ENCODE measurements around the gene KCNH3. TPM values are rescaled to one million over a fixed set of nuclear protein-coding genes. Genes with fewer than 3 reads are reported as not detected.

The KCNH3 gene
- total RNA-seq, 1 experiment from 2014 or later = 0.26 TPM

DNA sequence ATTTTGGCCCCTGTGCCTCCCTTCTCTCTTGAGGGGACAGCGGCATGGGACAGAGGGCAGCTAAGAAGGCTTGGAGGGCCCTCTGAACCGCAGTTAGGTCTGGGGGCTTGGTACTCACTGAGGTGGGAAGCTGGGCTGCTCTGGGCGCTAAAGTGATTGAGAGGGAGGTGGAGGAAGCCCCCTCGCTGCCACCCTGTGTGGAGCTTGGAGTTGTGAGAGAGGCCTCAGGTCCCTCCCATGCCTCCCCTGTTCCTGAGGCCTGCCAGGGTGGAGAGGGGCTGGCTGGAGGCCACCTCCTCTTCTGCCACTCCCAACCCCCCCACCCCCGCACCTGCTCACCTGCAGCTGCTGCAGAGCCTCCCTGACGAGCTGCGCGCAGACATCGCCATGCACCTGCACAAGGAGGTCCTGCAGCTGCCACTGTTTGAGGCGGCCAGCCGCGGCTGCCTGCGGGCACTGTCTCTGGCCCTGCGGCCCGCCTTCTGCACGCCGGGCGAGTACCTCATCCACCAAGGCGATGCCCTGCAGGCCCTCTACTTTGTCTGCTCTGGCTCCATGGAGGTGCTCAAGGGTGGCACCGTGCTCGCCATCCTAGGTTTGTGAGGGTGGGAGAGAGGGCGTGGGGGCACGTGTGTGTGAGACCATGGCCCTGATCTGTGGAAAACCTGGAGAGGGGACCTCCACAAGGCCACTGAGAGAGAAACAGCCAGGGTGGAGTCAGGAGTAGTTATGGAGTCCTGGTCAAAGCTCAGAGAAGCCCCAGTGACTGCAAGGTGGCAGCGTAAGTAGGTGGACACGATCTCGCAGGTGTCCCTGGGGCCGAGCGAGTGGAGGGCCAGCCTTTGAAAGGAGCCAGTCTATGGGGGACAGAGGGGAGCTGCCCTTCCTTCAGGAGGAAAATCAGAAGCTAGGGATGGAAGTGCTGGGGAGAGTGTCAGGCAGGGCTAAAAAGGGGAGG lies 11.2 kb downstream of the KCNH3 start:
- H3K27ac ChIP-seq (ENCODE audit: insufficient read length, low read depth, low read length) = no peak overlapping the region

More for the DNA sequence above, 11.2 kb downstream of the KCNH3 start:
- Histone ChIP-seq H4K91ac (ENCODE audit: insufficient read length, low read depth, low read length) (no peak overlapping the region), H2BK12ac (ENCODE audit: insufficient read length, low read depth, low read length) (no peak overlapping the region), H2BK120ac (ENCODE audit: low read depth, low read length, poor library complexity, severe bottlenecking) (no peak overlapping the region), H2BK20ac (ENCODE audit: low read depth, low read length, poor library complexity, severe bottlenecking) (no peak overlapping the region), H3K4ac (ENCODE audit: low read depth, low read length) (no peak overlapping the region), H4K20me1 (ENCODE audit: control insufficient read depth, insufficient read depth, insufficient read length) (no peaks in the 10 kb centered on the region), H2AFZ (ENCODE audit: low read length) (no peak overlapping the region), H3K79me1 (ENCODE audit: insufficient read depth, low read depth, low read length, poor library complexity, severe bottlenecking) (no peaks in the 10 kb centered on the region), H3K23ac (ENCODE audit: insufficient read length, low read depth, low read length) (no peak overlapping the region), H3K27me3 (ENCODE audit: insufficient read depth, low read length) (peaks cover 5% of the 10 kb centered on the region; the same call in 1 of the 2 replicates), H4K8ac (replicated peaks; ENCODE audit: insufficient read length, low read depth, low read length) (no peak overlapping the region), H3K14ac (ENCODE audit: insufficient read depth, low read length) (no peak overlapping the region), H3K9ac (ENCODE audit: extremely low read depth, insufficient read length, low read length) (no peak overlapping the region), H3K9me3 (ENCODE audit: control insufficient read depth, low read depth, low read length) (no peaks in the 10 kb centered on the region), H3K56ac (ENCODE audit: insufficient read length, low read depth, low read length) (no peak overlapping the region), H4K5ac (ENCODE audit: insufficient read length, low read depth, low read length) (no peak overlapping the region), H3K18ac (ENCODE audit: insufficient read length, low read depth, low read length) (no peak overlapping the region), H2BK15ac (ENCODE audit: low read depth, low read length) (no peak overlapping the region), H3T11ph (ENCODE audit: low read length) (no peak overlapping the region), H3K4me2 (ENCODE audit: insufficient read depth, insufficient read length, low read length) (no peak overlapping the region), H2AK5ac (ENCODE audit: insufficient read length, low read length) (no peak overlapping the region), H3K79me2 (ENCODE audit: insufficient read depth, low read length) (no peaks in the 10 kb centered on the region), H3K4me1 (ENCODE audit: insufficient read depth, low read length) (no peaks in the 10 kb centered on the region), H2BK5ac (ENCODE audit: insufficient read length, low read length) (no peak overlapping the region), H3K23me2 (ENCODE audit: insufficient read length, low read depth, low read length, poor library complexity, severe bottlenecking) (peaks cover 7% of the 10 kb centered on the region)
- no peak for DNase-seq
- H3K36me3 Mint-ChIP-seq (ENCODE audit: insufficient read depth in 1 of 3, low read depth in 3 of 3) = no peaks in the 10 kb centered on the region
- no peaks in the 10 kb centered on the region for H3K9me3 Mint-ChIP-seq
- H3K27ac Mint-ChIP-seq = peak overlapping the region in 1 of 3 experiments; percentile 11; a peak in 2 of 7 replicates
- no CpG with 5 or more reads among the region's 28 CpGs for WGBS (ENCODE audit: extremely low coverage, insufficient read length, low lambda C conversion rate)
- peaks cover 71% of the 10 kb centered on the region for H3K27me3 Mint-ChIP-seq (ENCODE audit: low read depth)
- peaks cover 2 to 24% of the 10 kb centered on the region in 2 experiments; a peak in 3 of 4 replicates for H3K4me1 Mint-ChIP-seq
- TF ChIP-seq, protein P1, sequence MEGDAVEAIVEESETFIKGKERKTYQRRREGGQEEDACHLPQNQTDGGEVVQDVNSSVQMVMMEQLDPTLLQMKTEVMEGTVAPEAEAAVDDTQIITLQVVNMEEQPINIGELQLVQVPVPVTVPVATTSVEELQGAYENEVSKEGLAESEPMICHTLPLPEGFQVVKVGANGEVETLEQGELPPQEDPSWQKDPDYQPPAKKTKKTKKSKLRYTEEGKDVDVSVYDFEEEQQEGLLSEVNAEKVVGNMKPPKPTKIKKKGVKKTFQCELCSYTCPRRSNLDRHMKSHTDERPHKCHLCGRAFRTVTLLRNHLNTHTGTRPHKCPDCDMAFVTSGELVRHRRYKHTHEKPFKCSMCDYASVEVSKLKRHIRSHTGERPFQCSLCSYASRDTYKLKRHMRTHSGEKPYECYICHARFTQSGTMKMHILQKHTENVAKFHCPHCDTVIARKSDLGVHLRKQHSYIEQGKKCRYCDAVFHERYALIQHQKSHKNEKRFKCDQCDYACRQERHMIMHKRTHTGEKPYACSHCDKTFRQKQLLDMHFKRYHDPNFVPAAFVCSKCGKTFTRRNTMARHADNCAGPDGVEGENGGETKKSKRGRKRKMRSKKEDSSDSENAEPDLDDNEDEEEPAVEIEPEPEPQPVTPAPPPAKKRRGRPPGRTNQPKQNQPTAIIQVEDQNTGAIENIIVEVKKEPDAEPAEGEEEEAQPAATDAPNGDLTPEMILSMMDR (conservative IDR thresholded peaks at IDR 0.05) = no peak
- no peak overlapping the region; a peak in 1 of 5 replicates for H3K4me3 Mint-ChIP-seq

Data from H9 (cell line).